B cell (primary cell): Measurements from ENCODE around the gene OSBP2. TPM values are rescaled to one million over a fixed set of nuclear protein-coding genes. Genes with fewer than 3 reads are reported as not detected.

ENCODE experiments used
- ATAC-seq: fragments of 200-7000 bp; cut with Tn5 transposase; one replicate; pipeline ENCODE4 v1.10.0; 2021; ENCODE audit warnings: low read depth, mild to moderate bottlenecking, moderate number of reproducible peaks, moderate library complexity
- CTCF ChIA-PET: fragments of 350-600 bp; sonication (Branson Sonifier 250); formaldehyde crosslinking; loops from one replicate; lab custom pipeline; 2021; ENCODE audit warnings: antibody characterized with exemption, inconsistent platforms; lab: Charles Lee
- POLR2A ChIA-PET: fragments of 350-600 bp; sonication (Branson Sonifier 250); formaldehyde crosslinking; loops from one replicate; lab custom pipeline; 2021; ENCODE audit warnings: antibody characterized with exemption; lab: Charles Lee
- DNase-seq: peaks from one replicate; pipeline ENCODE4 v3.0.0; 2013
- H2AFZ ChIP-seq: 2 replicates; pipeline ENCODE4 v1.6.1; 2012; ENCODE audit warnings: mild to moderate bottlenecking, low read depth, low read length; ENCODE audit not compliant: insufficient read depth, poor library complexity, severe bottlenecking
- H3K27ac ChIP-seq, 2 donors: 1 replicate in 1 of 2; 2 replicates in 1 of 2; pipeline ENCODE4 v1.5.1; 2012 to 2013; ENCODE audit warnings: low read length in 2 of 2, mild to moderate bottlenecking in 2 of 2, moderate library complexity in 1 of 2
- H3K27me3 ChIP-seq, 4 experiments: fragments of 200-600 bp in 1 of 4; sonication (generic) in 1 of 4; replicated peaks in 1 of 4; 1 replicate in 2 of 4; 2 replicates in 2 of 4; pipeline versions ENCODE4 v1.6.1 to v1.7.0; 2013 to 2016; ENCODE audit warnings: low read length in 3 of 4, mild to moderate bottlenecking in 2 of 4, mixed read lengths in 1 of 4, moderate library complexity in 1 of 4; ENCODE audit not compliant: insufficient read depth in 4 of 4, control insufficient read depth in 3 of 4; ENCODE audit errors: control extremely low read depth in 1 of 4
- H3K36me3 ChIP-seq, 2 experiments: replicated peaks in 1 of 2; 1 replicate in 1 of 2; 2 replicates in 1 of 2; pipeline versions ENCODE4 v1.6.1 to v1.7.1; 2013; ENCODE audit warnings: low read length in 1 of 2; ENCODE audit not compliant: insufficient read depth in 2 of 2, control insufficient read depth in 1 of 2; ENCODE audit errors: control extremely low read depth in 1 of 2, extremely low read depth in 1 of 2
- H3K4me1 ChIP-seq, 2 donors: fragments of 200-600 bp in 1 of 2; sonication (generic) in 1 of 2; 1 replicate in 1 of 2; 2 replicates in 1 of 2; pipeline versions ENCODE4 v1.5.1 to v1.6.1; 2013 to 2017; ENCODE audit warnings: low read length in 2 of 2; ENCODE audit not compliant: control insufficient read depth in 2 of 2, insufficient read depth in 2 of 2
- H3K4me2 ChIP-seq: replicated peaks from 2 replicates; pipeline ENCODE3; 2012; ENCODE audit warnings: mild to moderate bottlenecking, low read depth, low read length; ENCODE audit not compliant: poor library complexity, severe bottlenecking
- H3K4me3 ChIP-seq, 5 experiments: fragments of 200-600 bp in 1 of 5; sonication (generic) in 1 of 5; 1 replicate in 3 of 5; 2 replicates in 2 of 5; pipeline versions ENCODE4 v1.5.1 to v1.7.0; 2011 to 2016; ENCODE audit warnings: low read length in 4 of 5, mild to moderate bottlenecking in 4 of 5, low read depth in 2 of 5, control low read depth in 1 of 5, moderate library complexity in 1 of 5; ENCODE audit not compliant: insufficient read depth in 1 of 5; ENCODE audit errors: control extremely low read depth in 1 of 5, extremely low read depth in 1 of 5
- H3K79me2 ChIP-seq: fragments of 200-600 bp; sonication (generic); one replicate; pipeline ENCODE4 v1.6.0; 2016; ENCODE audit warnings: low read length; ENCODE audit not compliant: control insufficient read depth, insufficient read depth
- H3K9ac ChIP-seq: fragments of 200-600 bp; sonication (generic); 2 replicates; pipeline ENCODE4 v1.6.1; 2017; ENCODE audit warnings: mild to moderate bottlenecking, low read length, moderate library complexity
- H3K9me3 ChIP-seq, 3 donors: one replicate each; pipeline versions ENCODE4 v1.6.1 to v1.7.1; 2013; ENCODE audit warnings: low read length in 2 of 3; ENCODE audit not compliant: control insufficient read depth in 2 of 3, insufficient read depth in 1 of 3; ENCODE audit errors: control extremely low read depth in 1 of 3
- H4K20me1 ChIP-seq: 2 replicates; pipeline ENCODE4 v1.6.0; 2012; ENCODE audit warnings: mild to moderate bottlenecking, low read length; ENCODE audit not compliant: insufficient read depth, control insufficient read depth, poor library complexity, severe bottlenecking
- H3K27ac Mint-ChIP-seq: one replicate; pipeline ENCODE4 v1.8.0; 2021; ENCODE audit warnings: mixed read lengths
- H3K27me3 Mint-ChIP-seq: one replicate; pipeline ENCODE4 v1.8.0; 2021; ENCODE audit warnings: mixed read lengths
- H3K4me1 Mint-ChIP-seq: one replicate; pipeline ENCODE4 v1.8.0; 2021; ENCODE audit warnings: mixed read lengths
- H3K4me3 Mint-ChIP-seq: one replicate; pipeline ENCODE4 v1.8.0; 2021; ENCODE audit warnings: mixed read lengths
- H3K9me3 Mint-ChIP-seq: one replicate; pipeline ENCODE4 v1.8.0; 2022; ENCODE audit warnings: mixed read lengths; ENCODE audit not compliant: insufficient read depth
- CTCF ChIP-seq: fragments of 200-600 bp; IDR thresholded peaks from one replicate; pipeline ENCODE4 v1.8.0; 2022; ENCODE audit warnings: antibody characterized with exemption, mild to moderate bottlenecking
- EZH2 ChIP-seq: IDR thresholded peaks from 2 replicates; pipeline ENCODE4 v1.6.1; 2012; ENCODE audit warnings: borderline replicate concordance, low read depth, mild to moderate bottlenecking, moderate library complexity, low read length; ENCODE audit not compliant: insufficient read depth, poor library complexity, severe bottlenecking
- WGBS: methylation state at CpG from one replicate; pipeline ENCODE4 v1.1.5; 2013; ENCODE audit warnings: missing lambda C conversion rate; ENCODE audit not compliant: insufficient coverage; 5-methylcytosine and 5-hydroxymethylcytosine counted together
- intact Hi-C: fragments of 100-400 bp; cut with micrococcal nuclease; formaldehyde crosslinking; loops from one replicate; pipeline ENCODE4 v1.10.0; 2022
- polyA plus RNA-seq: library from polyadenylated mRNA; depleted of rRNA; stranded (reverse); fragments of >200 nt; gene quantifications from 2 replicates; pipeline ENCODE4 v1.2.3, GENCODE V29; 2012
- total RNA-seq, 2 donors: library from RNA; stranded (reverse); fragments of 120-200 nt in 1 of 2; gene quantifications; 1 replicate in 1 of 2; 2 replicates in 1 of 2; pipeline versions ENCODE4 v1.2.3 to v1.2.4, GENCODE V29; 2013 to 2022

OSBP2 gene
- total and polyA plus RNA-seq, 2 donors (not counting 1 experiment from before 2014, with no cell fraction given), result 0.10 to 1.0 TPM

GRCh38 chr22:30689622-30690021 lies 5.1 kb upstream of the OSBP2 start:
- no CpG with 5 or more reads among the region's 1 CpG for WGBS
- intact Hi-C loops, result no loop called here
- H3K79me2 ChIP-seq, result no peaks in the 10 kb centered on the region
- peaks cover 31% of the 10 kb centered on the region for H3K27me3 Mint-ChIP-seq
- POLR2A ChIA-PET, result no interaction called here
- no peak overlapping the region for H3K9ac ChIP-seq
- no peaks in the 10 kb centered on the region for H3K9me3 ChIP-seq
- no peaks in the 10 kb centered on the region for H3K36me3 ChIP-seq
- H3K4me1 ChIP-seq, result peaks cover 7% of the 10 kb centered on the region in 2 donors
- H3K4me2 ChIP-seq, result no peak overlapping the region
- DNase-seq (no peak), ATAC-seq (no peak)
- H3K27ac Mint-ChIP-seq, result no peak overlapping the region
- TF ChIP-seq EZH2 (no peak), CTCF (no peak)
- H3K4me1 Mint-ChIP-seq, result peaks cover 3% of the 10 kb centered on the region
- H3K9me3 Mint-ChIP-seq, result no peaks in the 10 kb centered on the region
- H3K27me3 ChIP-seq, result peaks cover 0 to 25% (median 7%) of the 10 kb centered on the region in 4 experiments
- H4K20me1 ChIP-seq, result no peaks in the 10 kb centered on the region
- H2AFZ ChIP-seq, result no peak overlapping the region
- no peak overlapping the region for H3K4me3 ChIP-seq
- H3K27ac ChIP-seq, result no peak overlapping the region
- no peak overlapping the region for H3K4me3 Mint-ChIP-seq
- CTCF ChIA-PET, result no interaction called here

- no CpG with 5 or more reads among the region's 1 CpG for WGBS
- H3K27me3 ChIP-seq, result peaks cover 0 to 35% (median 12%) of the 10 kb centered on the region in 4 experiments
- Mint-ChIP-seq H3K9me3 (no peaks in the 10 kb centered on the region), H3K27me3 (peaks cover 37% of the 10 kb centered on the region), H3K4me3 (no peak overlapping the region), H3K27ac (no peak overlapping the region), H3K4me1 (peaks cover 7% of the 10 kb centered on the region)
- H3K4me3 ChIP-seq, result no peak overlapping the region
- no peak for ATAC-seq
- TF ChIP-seq EZH2 (no peak), CTCF (no peak)
- ChIA-PET CTCF (interaction anchor here (1.2 kb wide), 1 partner anchor 10 kb away, joined by 3 read pairs; no protein-coding TSS in a partner anchor), POLR2A (no interaction called here)
- peaks cover 7 to 12% of the 10 kb centered on the region in 2 donors for H3K4me1 ChIP-seq
- no peaks in the 10 kb centered on the region for H4K20me1 ChIP-seq
- H3K9me3 ChIP-seq, result no peaks in the 10 kb centered on the region
- no peak overlapping the region for H3K27ac ChIP-seq
- H2AFZ ChIP-seq, result no peak overlapping the region
- intact Hi-C loops, result no loop called here
- H3K4me2 ChIP-seq, result no peak overlapping the region
- no peaks in the 10 kb centered on the region for H3K79me2 ChIP-seq
- no peak for DNase-seq
- no peak overlapping the region for H3K9ac ChIP-seq
- H3K36me3 ChIP-seq, result no peaks in the 10 kb centered on the region
Observed at GRCh38 chr22:30691204-30691603, 3.5 kb upstream of the OSBP2 start.
